PC-3 (cell line): ENCODE measurements around the gene CR1. TPM values are rescaled to one million over a fixed set of nuclear protein-coding genes. Genes with fewer than 3 reads are reported as not detected.
A peak's percentile ranks its signal among the peaks of the same experiment; 100 is the strongest.

Experiments
- ATAC-seq: fragments of 200-7000 bp; cut with Tn5 transposase; 2 replicates; pipeline ENCODE4 v1.9.1; 2020; ENCODE audit warnings: mild to moderate bottlenecking, moderate library complexity
- BruUV-seq: library from RNA; stranded (reverse); fragments of 400-500 nt; replicated peaks from 2 replicates; lab custom pipeline; 2021; lab: Mats Ljungman, UMichigan
- CTCF ChIA-PET: fragments of 300-600 bp; sonication (Branson Sonifier 250); formaldehyde crosslinking; loops from one replicate; lab custom pipeline; 2022; ENCODE audit warnings: antibody characterized with exemption; lab: Charles Lee
- POLR2A ChIA-PET: fragments of 300-600 bp; sonication (Branson Sonifier 250); formaldehyde crosslinking; loops from one replicate; lab custom pipeline; 2022; ENCODE audit warnings: antibody characterized with exemption; ENCODE audit not compliant: unreplicated experiment; lab: Charles Lee
- DNase-seq: peaks from one replicate; pipeline ENCODE4 v3.0.0-alpha.2; 2015
- H2AFZ ChIP-seq: fragments of 300-600 bp; sonication (generic); 2 replicates; pipeline ENCODE4 v1.6.0; 2016; ENCODE audit warnings: antibody characterized with exemption, low read length
- H3F3A ChIP-seq: fragments of 300-600 bp; sonication (generic); one replicate; pipeline ENCODE4 v1.6.0; 2017; ENCODE audit warnings: antibody characterized with exemption, low read length, control low read depth, mild to moderate bottlenecking; ENCODE audit not compliant: unreplicated experiment
- H3K27ac ChIP-seq: fragments of 300-600 bp; sonication (generic); 2 replicates; pipeline ENCODE4 v1.5.1; 2016; ENCODE audit warnings: mild to moderate bottlenecking, low read length
- H3K27me3 ChIP-seq: fragments of 300-600 bp; sonication (generic); 2 replicates; pipeline ENCODE4 v1.6.1; 2016; ENCODE audit warnings: low read length, mixed read lengths
- H3K36me3 ChIP-seq: fragments of 300-600 bp; sonication (generic); 2 replicates; pipeline ENCODE4 v1.6.1; 2016; ENCODE audit warnings: low read depth, mixed run types, low read length, mixed read lengths
- H3K4me1 ChIP-seq: fragments of 300-600 bp; sonication (generic); 2 replicates; pipeline ENCODE4 v1.5.1; 2016; ENCODE audit warnings: low read length; ENCODE audit not compliant: insufficient read depth
- H3K4me2 ChIP-seq: fragments of 300-600 bp; sonication (generic); 2 replicates; pipeline ENCODE4 v1.6.0; 2016; ENCODE audit warnings: low read length
- H3K4me3 ChIP-seq: fragments of 300-600 bp; sonication (generic); 2 replicates; pipeline ENCODE4 v1.5.1; 2016; ENCODE audit warnings: mild to moderate bottlenecking, low read length, mixed read lengths
- H3K79me2 ChIP-seq: fragments of 300-600 bp; sonication (generic); 2 replicates; pipeline ENCODE4 v1.6.1; 2017; ENCODE audit warnings: low read length, mixed read lengths
- H3K9ac ChIP-seq: fragments of 300-600 bp; sonication (generic); 2 replicates; pipeline ENCODE4 v1.6.0; 2016; ENCODE audit warnings: mild to moderate bottlenecking, low read length
- H3K9me2 ChIP-seq: fragments of 300-600 bp; sonication (generic); replicated peaks from 2 replicates; pipeline ENCODE4 v1.6.1; 2016; ENCODE audit warnings: mixed run types, low read length, mixed read lengths
- H3K9me3 ChIP-seq: fragments of 300-600 bp; sonication (generic); 2 replicates; pipeline ENCODE4 v1.6.1; 2016; ENCODE audit warnings: low read length, mixed read lengths
- H4K20me1 ChIP-seq: fragments of 300-600 bp; sonication (generic); 2 replicates; pipeline ENCODE4 v1.6.1; 2016; ENCODE audit warnings: low read length, mixed read lengths
- EZH2 ChIP-seq: fragments of 300-600 bp; sonication (generic); IDR thresholded peaks from one replicate; pipeline ENCODE4 v1.6.1; 2017; ENCODE audit warnings: antibody characterized with exemption, mild to moderate bottlenecking, low read length; ENCODE audit not compliant: unreplicated experiment
- EZH2phosphoT487 ChIP-seq: fragments of 300-600 bp; sonication (generic); IDR thresholded peaks from 2 replicates; pipeline ENCODE4 v1.6.1; 2018; ENCODE audit warnings: mild to moderate bottlenecking, antibody characterized with exemption, low read length, borderline replicate concordance
- intact Hi-C: fragments of 100-400 bp; cut with micrococcal nuclease; formaldehyde crosslinking; loops from 2 replicates; pipeline ENCODE4 v1.9.0; 2023
- total RNA-seq: library from RNA; depleted of rRNA; stranded (reverse); fragments of >200 nt; gene quantifications from 2 replicates; pipeline ENCODE4 v1.2.3, GENCODE V29; 2014
- TF ChIP-seq, protein P1 (sequence below): fragments of 300-600 bp; sonication (generic); conservative IDR thresholded peaks from 2 replicates; pipeline ENCODE4 v1.5.1; 2017; ENCODE audit warnings: antibody characterized with exemption, low read depth, mild to moderate bottlenecking, low read length

Gene CR1
- total RNA-seq, 1 experiment from 2014 or later: not detected

DNA sequence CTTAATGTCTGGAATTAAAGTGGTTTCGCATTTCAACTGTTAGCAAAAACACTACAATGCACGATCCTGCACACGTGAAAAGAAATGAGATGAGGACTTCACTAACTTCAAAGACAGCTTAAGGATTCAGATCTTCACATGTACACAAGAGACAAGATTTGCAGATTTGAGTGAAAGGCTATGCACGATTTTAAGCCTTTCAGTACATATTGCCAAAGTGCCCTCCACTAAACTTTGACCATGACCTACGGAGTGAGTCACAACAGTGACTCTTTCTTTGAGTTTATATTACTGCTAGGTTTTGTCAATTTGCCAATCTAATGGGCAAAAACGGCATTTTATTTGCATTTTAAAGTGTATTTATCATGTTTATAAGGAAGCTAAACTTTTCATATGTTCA is 107.8 kb downstream of the CR1 start:
- Histone ChIP-seq H3K27me3 (peaks cover 39% of the 10 kb centered on the region), H2AFZ (no peak overlapping the region), H4K20me1 (no peaks in the 10 kb centered on the region), H3K27ac (no peak overlapping the region), H3K4me2 (peak overlapping the region; percentile 44), H3K4me3 (no peak overlapping the region), H3K4me1 (peaks cover 13% of the 10 kb centered on the region), H3F3A (no peaks in the 10 kb centered on the region), H3K36me3 (no peaks in the 10 kb centered on the region), H3K79me2 (no peaks in the 10 kb centered on the region), H3K9ac (no peak overlapping the region), H3K9me2 (no peaks in the 10 kb centered on the region), H3K9me3 (no peaks in the 10 kb centered on the region)
- peak; percentile 85 for ATAC-seq
- ChIA-PET CTCF (no interaction called here), POLR2A (no interaction called here)
- TF ChIP-seq EZH2 (no peak), EZH2phosphoT487 (no peak)
- TF ChIP-seq, protein P1, sequence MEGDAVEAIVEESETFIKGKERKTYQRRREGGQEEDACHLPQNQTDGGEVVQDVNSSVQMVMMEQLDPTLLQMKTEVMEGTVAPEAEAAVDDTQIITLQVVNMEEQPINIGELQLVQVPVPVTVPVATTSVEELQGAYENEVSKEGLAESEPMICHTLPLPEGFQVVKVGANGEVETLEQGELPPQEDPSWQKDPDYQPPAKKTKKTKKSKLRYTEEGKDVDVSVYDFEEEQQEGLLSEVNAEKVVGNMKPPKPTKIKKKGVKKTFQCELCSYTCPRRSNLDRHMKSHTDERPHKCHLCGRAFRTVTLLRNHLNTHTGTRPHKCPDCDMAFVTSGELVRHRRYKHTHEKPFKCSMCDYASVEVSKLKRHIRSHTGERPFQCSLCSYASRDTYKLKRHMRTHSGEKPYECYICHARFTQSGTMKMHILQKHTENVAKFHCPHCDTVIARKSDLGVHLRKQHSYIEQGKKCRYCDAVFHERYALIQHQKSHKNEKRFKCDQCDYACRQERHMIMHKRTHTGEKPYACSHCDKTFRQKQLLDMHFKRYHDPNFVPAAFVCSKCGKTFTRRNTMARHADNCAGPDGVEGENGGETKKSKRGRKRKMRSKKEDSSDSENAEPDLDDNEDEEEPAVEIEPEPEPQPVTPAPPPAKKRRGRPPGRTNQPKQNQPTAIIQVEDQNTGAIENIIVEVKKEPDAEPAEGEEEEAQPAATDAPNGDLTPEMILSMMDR: no peak
- intact Hi-C loops: no loop called here
- DNase-seq: peak; percentile 87
- BruUV-seq: no TSS peak

DNA sequence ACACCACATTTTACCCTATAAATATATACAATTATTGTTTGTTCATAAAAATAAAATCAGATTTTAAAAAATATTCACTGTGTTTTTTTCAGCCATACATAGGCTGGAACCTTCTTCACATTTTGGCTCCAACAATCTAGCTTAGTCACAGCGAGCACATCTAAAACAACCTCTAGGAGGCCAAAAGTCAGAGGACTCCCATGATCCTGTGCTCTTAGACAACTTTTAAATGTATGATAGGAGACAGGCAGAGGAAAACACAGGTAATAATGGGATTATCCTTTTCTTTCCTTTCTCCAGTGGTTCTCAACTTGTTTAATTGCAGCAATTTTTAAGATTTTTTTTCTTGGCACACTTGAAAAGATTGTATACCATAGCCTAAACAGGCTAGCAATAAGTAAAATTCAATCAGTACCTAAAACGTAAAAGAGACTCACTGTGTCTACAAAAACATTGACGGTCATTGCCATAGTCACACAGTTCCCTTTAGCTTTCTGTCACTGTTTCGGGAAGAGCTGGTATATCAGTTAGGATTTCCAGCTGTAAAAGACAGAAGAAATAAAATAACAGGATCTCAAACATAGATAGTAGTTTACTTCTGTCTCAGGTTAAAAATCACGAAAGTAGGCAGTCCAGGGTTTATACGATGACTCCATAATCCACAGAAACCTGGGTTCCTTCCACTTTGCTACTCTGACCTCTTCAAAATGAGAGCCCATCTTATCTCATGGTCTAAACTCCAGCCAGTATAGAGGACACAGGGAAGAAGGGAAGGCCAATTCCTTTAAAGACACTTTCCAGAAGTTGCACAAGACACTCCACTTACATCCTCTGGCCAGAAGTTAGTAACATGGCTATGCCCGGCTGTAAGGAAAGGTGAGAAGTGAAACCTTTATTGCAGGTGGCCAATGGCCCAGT is 109.7 kb downstream of the CR1 start:
- CTCF ChIA-PET: no interaction called here
- DNase-seq: peak; percentile 31
- peaks cover 13% of the 10 kb centered on the region for H3K4me1 ChIP-seq
- H3K9ac ChIP-seq: no peak overlapping the region
- H3K79me2 ChIP-seq: no peaks in the 10 kb centered on the region
- no peak overlapping the region for H2AFZ ChIP-seq
- POLR2A ChIA-PET: no interaction called here
- intact Hi-C loops: no loop called here
- no peaks in the 10 kb centered on the region for H3F3A ChIP-seq
- no peak for TF ChIP-seq EZH2
- TF ChIP-seq, protein P1: no peak
- no peak for TF ChIP-seq EZH2phosphoT487
- H3K27ac ChIP-seq: no peak overlapping the region
- no peak for ATAC-seq
- H3K4me3 ChIP-seq: no peak overlapping the region
- no peaks in the 10 kb centered on the region for H4K20me1 ChIP-seq
- H3K9me3 ChIP-seq: no peaks in the 10 kb centered on the region
- no TSS peak for BruUV-seq
- peaks cover 33% of the 10 kb centered on the region for H3K27me3 ChIP-seq
- H3K4me2 ChIP-seq: no peak overlapping the region
- H3K36me3 ChIP-seq: no peaks in the 10 kb centered on the region
- H3K9me2 ChIP-seq: no peaks in the 10 kb centered on the region

GRCh38 chr1:207606362-207606755 is 110.4 kb downstream of the CR1 start:
- Histone ChIP-seq H3F3A (no peaks in the 10 kb centered on the region), H4K20me1 (no peaks in the 10 kb centered on the region), H3K4me2 (no peak overlapping the region), H3K27ac (no peak overlapping the region), H3K27me3 (peaks cover 37% of the 10 kb centered on the region), H3K9me2 (no peaks in the 10 kb centered on the region), H3K9ac (no peak overlapping the region), H2AFZ (no peak overlapping the region), H3K9me3 (no peaks in the 10 kb centered on the region), H3K4me1 (peaks cover 13% of the 10 kb centered on the region), H3K36me3 (no peaks in the 10 kb centered on the region), H3K79me2 (no peaks in the 10 kb centered on the region), H3K4me3 (no peak overlapping the region)
- ATAC-seq (no peak), DNase-seq (no peak)
- TF ChIP-seq, protein P1: no peak
- TF ChIP-seq EZH2 (no peak), EZH2phosphoT487 (no peak)
- ChIA-PET CTCF (no interaction called here), POLR2A (no interaction called here)
- intact Hi-C loops: no loop called here
- no TSS peak for BruUV-seq
